Parietal lobe (tissue), 1 donor: ENCODE results near the gene SRPK3. TPM values are rescaled to one million over a fixed set of nuclear protein-coding genes. Genes with fewer than 3 reads are reported as not detected.

Experiments
- total RNA-seq: library from RNA; depleted of rRNA; stranded (reverse); fragments of >200 nt; gene quantifications from one replicate; pipeline ENCODE4 v1.2.3, GENCODE V29; 2014

The SRPK3 gene
- total RNA-seq = not detected

GRCh38 chrX:153780678-153781427 lies at the start of gene SRPK3:
Gene SRPK3 (plus strand): TSS chrX:153781041. CDS start chrX:153781087, 46 bp downstream.

GRCh38 chrX:153763989-153764755 lies 16.7 kb upstream of the SRPK3 start, which contains the start of gene PLXNB3:
Gene PLXNB3 (plus strand): TSS chrX:153764249. CDS start chrX:153765536, 1,287 bp downstream.

GRCh38 chrX:153794018-153794896 lies 13.4 kb downstream of the SRPK3 start, which contains the start of the genes IDH3G and SSR4:
Gene IDH3G (minus strand): TSS chrX:153794375. CDS start chrX:153794326, 49 bp downstream.
Gene SSR4 (plus strand): TSS chrX:153794668. CDS start chrX:153794688, 20 bp downstream.

GRCh38 chrX:153829799-153830639 lies 49.2 kb downstream of the SRPK3 start, which contains the start of gene PDZD4:
Gene PDZD4 (minus strand): TSS chrX:153830544. CDS start chrX:153830298, 246 bp downstream.

Other genes with a start within 250 kb of the SRPK3 start
- gene CCNQ, start 181.9 kb upstream of the SRPK3 start, total RNA-seq = 15.7 TPM
- gene DUSP9, start 133.8 kb upstream of the SRPK3 start, total RNA-seq = 1.6 TPM
- 33.8 TPM for gene PNCK, start 107.2 kb upstream of the SRPK3 start, total RNA-seq
- 19.4 TPM for gene SLC6A8, start 93.1 kb upstream of the SRPK3 start, total RNA-seq
- 43.8 TPM for gene BCAP31, start 56.7 kb upstream of the SRPK3 start, total RNA-seq
- 8.8 TPM for gene ABCD1, start 56.2 kb upstream of the SRPK3 start, total RNA-seq
- 2.8 TPM for gene PLXNB3, start 16.8 kb upstream of the SRPK3 start, total RNA-seq
- 58.5 TPM for gene IDH3G, start 13.3 kb downstream of the SRPK3 start, total RNA-seq
- gene SSR4, start 13.6 kb downstream of the SRPK3 start, total RNA-seq = 71.7 TPM
- gene PDZD4, start 49.5 kb downstream of the SRPK3 start, total RNA-seq = 151 TPM
- gene L1CAM, start 105.1 kb downstream of the SRPK3 start, total RNA-seq = 195 TPM
- not detected for gene AVPR2, start 123.6 kb downstream of the SRPK3 start, total RNA-seq
- 6.9 TPM for gene ARHGAP4, start 145.2 kb downstream of the SRPK3 start, total RNA-seq
- 37.2 TPM for gene NAA10, start 154.0 kb downstream of the SRPK3 start, total RNA-seq
- 4.1 TPM for gene RENBP, start 163.6 kb downstream of the SRPK3 start, total RNA-seq
- gene HCFC1, start 190.8 kb downstream of the SRPK3 start, total RNA-seq = 26.0 TPM
- 1.9 TPM for gene TMEM187, start 191.7 kb downstream of the SRPK3 start, total RNA-seq
- 12.2 TPM for gene IRAK1, start 238.9 kb downstream of the SRPK3 start, total RNA-seq